Stimulated activated CD8-positive, alpha-beta memory T cell treated with anti-CD3 and anti-CD28 coated beads, Interleukin-4, amount 100 ng/mL, for 4 hours (primary cell): ENCODE data around the gene TLL2.
"Not testable (repeated sequence)": the region's sequence is repeated elsewhere in the genome, so short reads cannot be mapped to it uniquely, and the experiment has no call there.

Experiments
- DNase-seq, 2 donors: peaks; one replicate each; pipeline ENCODE4 v3.0.0-alpha.2; 2020; ENCODE audit warnings: low read depth in 2 of 2, low spot score in 1 of 2

TLL2 gene

DNA sequence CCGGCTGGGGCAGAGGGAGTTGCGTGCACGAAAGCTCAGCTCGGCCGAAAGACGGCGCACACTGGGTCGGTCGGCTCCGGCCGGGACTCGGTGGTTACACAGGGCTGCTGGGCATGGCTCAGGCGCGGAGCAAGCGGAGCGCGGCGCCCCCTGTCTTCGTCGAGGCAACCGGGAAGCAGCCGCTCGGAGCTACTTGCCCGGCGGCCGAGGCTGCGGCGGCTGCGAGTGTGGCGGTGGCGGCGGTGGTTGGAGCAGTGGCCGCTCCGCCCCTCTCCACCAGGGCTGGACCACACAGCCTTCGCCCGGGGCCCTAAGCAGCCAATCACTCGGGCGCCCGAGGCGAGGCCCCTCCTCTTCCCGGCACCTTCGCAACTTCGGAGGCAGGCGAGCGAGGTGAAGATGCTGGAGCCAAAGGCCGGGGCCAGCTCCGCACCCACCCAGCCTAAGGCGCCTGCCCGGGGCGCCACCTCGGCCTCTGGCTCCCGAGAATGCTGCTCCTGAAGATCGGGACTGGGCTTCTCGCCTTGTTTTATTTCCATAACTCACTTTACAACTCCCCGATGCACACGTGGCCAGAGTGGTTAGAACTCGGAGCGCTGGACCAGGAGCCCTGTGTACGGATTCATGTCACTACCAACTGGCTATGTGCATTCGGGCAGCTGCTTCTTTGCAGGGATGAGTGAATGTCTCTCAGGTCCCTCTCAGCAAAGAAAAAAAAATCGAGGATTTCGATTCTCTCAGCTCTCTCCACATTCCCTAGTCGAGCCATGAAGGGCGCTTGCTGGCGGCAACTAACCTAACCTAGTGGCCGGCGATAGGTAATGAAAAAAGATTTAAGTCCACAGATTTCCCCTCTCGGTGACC is at the start of gene TLL2:
Gene TLL2, minus strand, starts transcription at position 229 of the 864 bp plus-strand sequence. CDS start 241 bp downstream, outside the sequence.
- DNase-seq: peak in 1 of 2 donors; percentile 26

GRCh38 chr10:96560966-96561887 is 47.5 kb upstream of the TLL2 start:
- no peak for DNase-seq

DNA sequence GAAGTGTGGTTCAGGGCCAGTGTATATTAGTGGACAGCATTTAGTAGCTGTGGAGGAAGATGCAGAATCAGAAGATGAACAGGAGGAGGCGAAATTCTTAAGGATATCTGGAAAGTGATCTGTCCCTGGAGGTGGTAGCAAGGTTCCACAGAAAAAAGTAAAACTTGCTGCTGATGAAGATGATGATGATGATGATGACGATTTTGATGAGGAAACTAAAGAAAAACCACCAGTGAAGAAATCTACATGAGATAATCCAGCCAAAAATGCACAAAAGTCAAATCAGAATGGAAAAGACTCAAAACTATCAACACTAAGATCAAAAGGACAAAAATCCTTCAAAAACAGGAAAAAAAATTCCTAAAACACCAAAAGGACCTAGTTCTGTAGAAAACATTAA is 46.8 kb upstream of the TLL2 start:
- no peak for DNase-seq

GRCh38 chr10:96556003-96556402 is 42.3 kb upstream of the TLL2 start:
- DNase-seq: no peak

DNA sequence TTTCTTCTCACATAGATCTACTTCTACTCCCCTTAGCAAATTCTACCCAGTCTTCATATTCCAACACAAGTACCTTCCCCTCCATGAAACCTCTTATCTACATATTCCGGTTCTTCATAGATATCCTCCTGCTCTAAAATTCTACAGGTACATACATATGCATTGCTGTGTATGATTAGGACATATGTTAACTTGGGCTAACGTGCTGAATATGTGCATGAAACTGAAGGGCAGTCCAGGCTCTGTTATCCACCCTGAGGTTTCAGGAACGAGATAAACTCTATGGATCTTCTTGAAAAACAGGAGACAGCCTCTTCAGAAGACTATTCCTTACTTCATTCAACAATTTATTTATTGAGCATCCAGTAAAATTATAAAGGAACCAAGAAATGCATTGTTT is 41.6 kb upstream of the TLL2 start:
- DNase-seq: no peak

DNA sequence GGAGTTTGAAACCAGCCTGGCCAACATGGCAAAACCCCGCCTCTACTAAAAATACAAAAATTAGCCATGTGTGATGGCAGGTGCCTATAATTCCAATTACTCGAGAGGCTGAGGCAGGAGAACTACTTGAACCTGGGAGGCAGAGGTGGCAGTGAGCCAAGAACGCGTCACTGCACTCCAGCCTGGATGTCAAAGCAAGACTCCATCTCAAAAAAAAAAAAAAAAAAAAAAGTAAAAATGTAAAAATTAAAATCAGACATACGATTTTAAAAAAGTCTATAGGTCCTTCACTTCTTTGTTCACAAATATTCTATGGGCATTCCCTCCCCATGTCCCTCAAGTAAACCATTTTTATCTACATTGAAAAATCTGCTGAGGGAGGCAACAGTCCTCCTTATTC is 34.9 kb upstream of the TLL2 start:
- DNase-seq: no peak

GRCh38 chr10:96545558-96545957 is 31.8 kb upstream of the TLL2 start:
- DNase-seq: not testable (repeated sequence)

GRCh38 chr10:96541921-96542320 is 28.2 kb upstream of the TLL2 start:
- DNase-seq: no peak

DNA sequence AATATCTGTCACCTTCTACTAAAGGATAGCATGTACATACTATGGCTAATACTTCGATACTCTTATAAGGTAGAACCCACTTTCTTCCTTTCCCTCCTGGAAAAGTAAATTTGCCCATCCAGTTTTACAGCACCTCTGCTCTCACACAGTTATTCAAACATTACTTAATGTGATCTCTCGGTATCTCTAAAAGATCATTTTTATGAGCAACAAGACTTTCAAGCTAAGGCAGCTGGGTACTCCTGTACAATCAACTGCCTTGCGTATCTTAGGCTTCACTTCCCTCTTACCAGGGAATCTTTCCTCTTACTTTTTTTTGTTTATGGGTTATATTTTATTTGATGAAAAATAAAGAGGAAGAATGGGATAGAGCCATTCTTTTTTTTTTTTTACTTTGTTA is 26.5 kb upstream of the TLL2 start:
- DNase-seq: no peak

GRCh38 chr10:96538683-96539082 is 25.0 kb upstream of the TLL2 start:
- no peak for DNase-seq

GRCh38 chr10:96536129-96536528 is 22.4 kb upstream of the TLL2 start:
- no peak for DNase-seq

GRCh38 chr10:96532523-96532922 is 18.8 kb upstream of the TLL2 start:
- no peak for DNase-seq

GRCh38 chr10:96529634-96530279 is 16.0 kb upstream of the TLL2 start:
- DNase-seq: no peak

GRCh38 chr10:96524741-96525140 is 11.0 kb upstream of the TLL2 start:
- no peak for DNase-seq

DNA sequence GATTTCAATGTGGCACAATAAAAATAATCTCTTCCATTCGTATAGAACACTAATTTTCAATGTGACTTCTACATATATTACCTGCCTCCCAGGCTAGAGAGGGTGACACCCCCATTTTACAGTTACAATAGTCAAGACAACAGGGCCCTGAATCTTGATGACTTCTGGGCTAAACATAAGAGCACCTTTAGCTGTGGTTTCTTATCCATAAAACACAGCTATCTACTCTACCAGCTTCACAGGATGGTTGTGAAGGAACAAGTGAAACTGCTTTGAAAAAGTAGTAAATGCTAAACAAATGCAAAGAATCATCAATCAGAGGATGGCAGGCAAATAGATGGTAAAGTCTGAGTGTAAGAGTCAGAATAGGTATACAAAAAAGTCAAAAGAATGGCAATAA is 3.6 kb upstream of the TLL2 start:
- no peak for DNase-seq

DNA sequence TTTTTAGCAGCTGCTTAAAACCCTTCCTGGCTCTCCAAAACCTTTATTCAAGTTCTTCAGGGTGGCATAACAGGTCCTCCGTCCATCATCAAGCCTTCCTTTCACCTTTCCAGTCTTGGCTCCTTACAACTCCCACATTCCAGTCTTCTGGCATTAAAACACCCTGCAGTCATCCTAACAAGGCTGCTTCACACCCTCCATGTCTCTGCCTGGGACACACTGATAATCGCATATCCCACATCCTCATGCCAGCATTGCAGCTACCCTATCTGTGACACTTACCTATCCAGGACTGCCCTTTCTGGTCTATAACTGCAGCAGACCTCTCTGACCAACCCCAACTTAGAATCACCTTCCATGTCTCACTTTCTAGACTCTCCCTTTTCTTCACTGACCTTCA is 2.6 kb upstream of the TLL2 start:
- no peak for DNase-seq

GRCh38 chr10:96513305-96513697 is 425 bp downstream of the TLL2 start:
- no peak for DNase-seq

DNA sequence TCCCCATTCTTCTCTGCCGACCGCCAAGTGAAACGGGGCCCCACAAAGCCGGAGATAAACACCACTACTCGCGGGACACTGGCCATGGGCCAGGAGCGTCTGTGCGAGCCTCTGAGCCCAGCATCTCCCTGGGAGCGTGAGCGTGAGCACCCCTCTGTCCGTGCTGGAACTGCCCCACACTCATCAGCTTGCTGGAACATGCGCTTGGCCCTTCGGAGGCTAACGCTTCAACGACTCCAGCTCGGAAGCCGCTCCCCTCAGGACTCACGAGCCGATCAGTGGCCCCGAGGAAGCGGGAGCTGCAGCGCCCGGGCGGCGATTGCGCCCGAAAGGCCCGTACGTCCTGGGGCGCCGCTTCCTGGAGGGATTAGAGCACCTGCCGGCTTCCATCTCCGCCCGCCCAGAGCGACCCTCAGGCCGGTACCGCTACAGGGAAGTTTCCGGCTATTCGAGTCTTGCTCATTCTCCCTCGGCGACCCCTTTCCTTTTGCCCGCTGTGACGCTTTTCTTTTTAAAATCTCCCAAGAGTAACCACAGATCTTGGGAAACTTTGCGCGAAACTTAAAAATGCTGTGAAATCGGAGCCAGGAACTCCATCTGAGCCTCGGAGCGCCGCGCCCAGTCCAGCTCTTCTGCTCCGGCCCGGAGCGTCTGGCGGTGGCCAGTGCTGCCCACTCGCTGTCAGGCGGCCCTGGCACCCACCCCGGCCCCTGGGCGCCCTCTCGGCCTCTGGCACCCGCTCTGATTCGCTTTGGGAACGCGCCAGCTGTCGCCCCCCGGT is 1.0 kb downstream of the TLL2 start:
- DNase-seq: no peak

- DNase-seq: no peak
Measured at GRCh38 chr10:96511044-96511945, 2.4 kb downstream of the TLL2 start.
